Measurements from ENCODE around the gene MAPK10. TPM values are rescaled to one million over a fixed set of nuclear protein-coding genes. Genes with fewer than 3 reads are reported as not detected.

The MAPK10 gene
- total and polyA plus RNA-seq, 7 experiments from 2014 or later = 0.54 TPM; not detected in 6

GRCh38 chr4:86108834-86109233 is 251.0 kb downstream of the MAPK10 start:
- Histone ChIP-seq H3K9me3 (ENCODE audit: control insufficient read depth in 2 of 3, low read length in 3 of 3) (no peaks in the 10 kb centered on the region), H3K27me3 (ENCODE audit: control insufficient read depth in 2 of 2, insufficient read depth in 2 of 2, low read length in 2 of 2) (no peaks in the 10 kb centered on the region), H3K27ac (ENCODE audit: low read depth, low read length) (no peak overlapping the region), H3K4me3 (ENCODE audit: low read length) (no peak overlapping the region), H3K4me1 (ENCODE audit: control insufficient read depth in 2 of 2, insufficient read depth in 2 of 2, low read length in 2 of 2) (no peaks in the 10 kb centered on the region), H3K36me3 (ENCODE audit: control insufficient read depth in 2 of 3, insufficient read depth in 3 of 3, low read length in 3 of 3) (no peaks in the 10 kb centered on the region)
- Mint-ChIP-seq H3K4me1 (no peaks in the 10 kb centered on the region), H3K27ac (no peak overlapping the region), H3K9me3 (peaks cover 0 to 29% (median 10%) of the 10 kb centered on the region in 11 donors), H3K27me3 (no peaks in the 10 kb centered on the region), H3K4me3 (no peak overlapping the region), H3K36me3 (peaks cover 0 to 3% (median 0%) of the 10 kb centered on the region in 5 donors)
- DNase-seq = no peak
- intact Hi-C loops (cut with micrococcal nuclease) = no loop called here
- no peak for ATAC-seq
- CTCF ChIA-PET = no interaction called here
- POLR2A ChIA-PET = no interaction called here

- peaks cover 0 to 29% (median 8%) of the 10 kb centered on the region in 11 donors for H3K9me3 Mint-ChIP-seq
- no peak overlapping the region for H3K27ac Mint-ChIP-seq
- Histone ChIP-seq H3K9me3 (ENCODE audit: control insufficient read depth in 2 of 3, low read length in 3 of 3) (no peaks in the 10 kb centered on the region), H3K27ac (ENCODE audit: low read depth, low read length) (no peak overlapping the region), H3K4me3 (ENCODE audit: low read length) (no peak overlapping the region), H3K27me3 (ENCODE audit: control insufficient read depth in 2 of 2, insufficient read depth in 2 of 2, low read length in 2 of 2) (no peaks in the 10 kb centered on the region), H3K36me3 (ENCODE audit: control insufficient read depth in 2 of 3, insufficient read depth in 3 of 3, low read length in 3 of 3) (no peaks in the 10 kb centered on the region), H3K4me1 (ENCODE audit: control insufficient read depth in 2 of 2, insufficient read depth in 2 of 2, low read length in 2 of 2) (no peaks in the 10 kb centered on the region)
- intact Hi-C loops (cut with micrococcal nuclease) = no loop called here
- peaks cover 0 to 3% (median 0%) of the 10 kb centered on the region in 5 donors for H3K36me3 Mint-ChIP-seq
- ChIA-PET CTCF (no interaction called here), POLR2A (no interaction called here)
- DNase-seq (no peak), ATAC-seq (no peak)
- no peaks in the 10 kb centered on the region for H3K4me1 Mint-ChIP-seq
- no peaks in the 10 kb centered on the region for H3K27me3 Mint-ChIP-seq
- H3K4me3 Mint-ChIP-seq = no peak overlapping the region
These were observed 251.7 kb downstream of the MAPK10 start for GRCh38 chr4:86108137-86108536.

DNA sequence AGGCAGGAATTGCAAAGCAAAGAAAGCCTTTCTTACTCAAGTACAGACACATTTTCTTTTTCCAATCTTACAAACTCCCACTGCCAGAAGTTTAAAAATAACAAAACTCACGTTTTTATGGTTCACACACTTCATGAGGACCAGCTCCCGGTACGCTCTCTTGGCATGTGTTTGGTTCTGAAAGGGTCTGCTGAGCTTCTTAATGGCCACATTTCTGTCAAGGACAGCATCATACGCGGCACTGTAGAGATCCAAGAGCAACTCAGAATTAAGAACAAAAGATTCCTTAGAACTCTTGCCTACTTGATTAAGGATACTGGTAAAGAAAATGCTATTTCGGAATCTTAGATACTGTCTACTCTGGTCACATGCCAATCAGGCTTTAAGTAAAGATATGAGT is 252.7 kb downstream of the MAPK10 start:
- Mint-ChIP-seq H3K36me3 (peaks cover 0 to 1% (median 0%) of the 10 kb centered on the region in 5 donors), H3K9me3 (peaks cover 0 to 18% (median 4%) of the 10 kb centered on the region in 11 donors), H3K4me1 (no peaks in the 10 kb centered on the region), H3K4me3 (no peak overlapping the region), H3K27ac (no peak overlapping the region), H3K27me3 (no peaks in the 10 kb centered on the region)
- H3K9me3 ChIP-seq (ENCODE audit: control insufficient read depth in 2 of 3, low read length in 3 of 3) = no peaks in the 10 kb centered on the region
- H3K27me3 ChIP-seq (ENCODE audit: control insufficient read depth in 2 of 2, insufficient read depth in 2 of 2, low read length in 2 of 2) = no peaks in the 10 kb centered on the region
- no peaks in the 10 kb centered on the region for H3K4me1 ChIP-seq (ENCODE audit: control insufficient read depth in 2 of 2, insufficient read depth in 2 of 2, low read length in 2 of 2)
- H3K36me3 ChIP-seq (ENCODE audit: control insufficient read depth in 2 of 3, insufficient read depth in 3 of 3, low read length in 3 of 3) = no peaks in the 10 kb centered on the region
- no peak for ATAC-seq
- ChIA-PET POLR2A (no interaction called here), CTCF (no interaction called here)
- H3K27ac ChIP-seq (ENCODE audit: low read depth, low read length) = no peak overlapping the region
- intact Hi-C loops (cut with micrococcal nuclease) = no loop called here
- no peak overlapping the region for H3K4me3 ChIP-seq (ENCODE audit: low read length)
- DNase-seq = no peak

- H3K36me3 ChIP-seq (ENCODE audit: control insufficient read depth in 2 of 3, insufficient read depth in 3 of 3, low read length in 3 of 3) = no peaks in the 10 kb centered on the region
- no peaks in the 10 kb centered on the region for H3K27me3 Mint-ChIP-seq
- ATAC-seq (no peak), DNase-seq (no peak)
- intact Hi-C loops (cut with micrococcal nuclease) = no loop called here
- H3K27me3 ChIP-seq (ENCODE audit: control insufficient read depth in 2 of 2, insufficient read depth in 2 of 2, low read length in 2 of 2) = no peaks in the 10 kb centered on the region
- no peaks in the 10 kb centered on the region for H3K9me3 ChIP-seq (ENCODE audit: control insufficient read depth in 2 of 3, low read length in 3 of 3)
- ChIA-PET POLR2A (no interaction called here), CTCF (no interaction called here)
- no peaks in the 10 kb centered on the region for H3K36me3 Mint-ChIP-seq
- no peak overlapping the region for H3K4me3 ChIP-seq (ENCODE audit: low read length)
- H3K27ac ChIP-seq (ENCODE audit: low read depth, low read length) = no peak overlapping the region
- no peak overlapping the region for H3K4me3 Mint-ChIP-seq
- no peaks in the 10 kb centered on the region for H3K4me1 Mint-ChIP-seq
- H3K4me1 ChIP-seq (ENCODE audit: control insufficient read depth in 2 of 2, insufficient read depth in 2 of 2, low read length in 2 of 2) = no peaks in the 10 kb centered on the region
- H3K9me3 Mint-ChIP-seq = peaks cover 0 to 17% (median 3%) of the 10 kb centered on the region in 11 donors
- H3K27ac Mint-ChIP-seq = no peak overlapping the region
These were observed 253.4 kb downstream of the MAPK10 start for GRCh38 chr4:86106475-86106874.

- intact Hi-C loops (cut with micrococcal nuclease) = no loop called here
- Mint-ChIP-seq H3K4me1 (no peaks in the 10 kb centered on the region), H3K9me3 (peaks cover 0 to 4% (median 0%) of the 10 kb centered on the region in 11 donors), H3K36me3 (no peaks in the 10 kb centered on the region), H3K4me3 (no peak overlapping the region), H3K27ac (no peak overlapping the region), H3K27me3 (no peaks in the 10 kb centered on the region)
- no peak overlapping the region for H3K4me3 ChIP-seq (ENCODE audit: low read length)
- H3K27me3 ChIP-seq (ENCODE audit: control insufficient read depth in 2 of 2, insufficient read depth in 2 of 2, low read length in 2 of 2) = no peaks in the 10 kb centered on the region
- no peak for DNase-seq
- CTCF ChIA-PET = no interaction called here
- no peak overlapping the region for H3K27ac ChIP-seq (ENCODE audit: low read depth, low read length)
- no peaks in the 10 kb centered on the region for H3K4me1 ChIP-seq (ENCODE audit: control insufficient read depth in 2 of 2, insufficient read depth in 2 of 2, low read length in 2 of 2)
- H3K36me3 ChIP-seq (ENCODE audit: control insufficient read depth in 2 of 3, insufficient read depth in 3 of 3, low read length in 3 of 3) = no peaks in the 10 kb centered on the region
- ATAC-seq = no peak
- no peaks in the 10 kb centered on the region for H3K9me3 ChIP-seq (ENCODE audit: control insufficient read depth in 2 of 3, low read length in 3 of 3)
- POLR2A ChIA-PET = no interaction called here
These were observed 258.0 kb downstream of the MAPK10 start for GRCh38 chr4:86101841-86102240.

DNA sequence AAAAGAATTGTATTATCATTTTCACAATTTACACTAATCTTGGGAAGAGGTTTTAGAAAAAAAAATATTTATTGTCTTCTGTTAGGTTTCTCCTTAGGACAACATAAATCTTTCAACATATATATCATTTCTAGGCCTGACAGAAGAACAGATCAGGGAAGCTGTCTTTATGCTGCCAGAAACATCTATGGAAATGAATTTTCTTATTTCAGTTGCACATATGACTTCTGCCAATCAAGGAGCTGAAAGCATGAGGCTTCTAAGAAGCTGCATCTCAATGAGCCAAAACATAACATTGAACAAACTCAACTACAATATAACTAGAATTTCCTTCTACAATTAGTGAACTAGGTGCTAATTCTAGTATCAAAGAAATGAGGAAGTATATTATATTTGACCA is 258.4 kb downstream of the MAPK10 start:
- ATAC-seq = no peak
- H3K4me3 ChIP-seq (ENCODE audit: low read length) = no peak overlapping the region
- H3K9me3 ChIP-seq (ENCODE audit: control insufficient read depth in 2 of 3, low read length in 3 of 3) = no peaks in the 10 kb centered on the region
- H3K27ac ChIP-seq (ENCODE audit: low read depth, low read length) = no peak overlapping the region
- no peaks in the 10 kb centered on the region for H3K4me1 ChIP-seq (ENCODE audit: control insufficient read depth in 2 of 2, insufficient read depth in 2 of 2, low read length in 2 of 2)
- H3K36me3 Mint-ChIP-seq = no peaks in the 10 kb centered on the region
- H3K4me3 Mint-ChIP-seq = no peak overlapping the region
- H3K27ac Mint-ChIP-seq = no peak overlapping the region
- ChIA-PET POLR2A (no interaction called here), CTCF (no interaction called here)
- peaks cover 0 to 4% (median 0%) of the 10 kb centered on the region in 11 donors for H3K9me3 Mint-ChIP-seq
- intact Hi-C loops (cut with micrococcal nuclease) = no loop called here
- no peaks in the 10 kb centered on the region for H3K36me3 ChIP-seq (ENCODE audit: control insufficient read depth in 2 of 3, insufficient read depth in 3 of 3, low read length in 3 of 3)
- H3K4me1 Mint-ChIP-seq = no peaks in the 10 kb centered on the region
- H3K27me3 Mint-ChIP-seq = no peaks in the 10 kb centered on the region
- no peak for DNase-seq
- no peaks in the 10 kb centered on the region for H3K27me3 ChIP-seq (ENCODE audit: control insufficient read depth in 2 of 2, insufficient read depth in 2 of 2, low read length in 2 of 2)

GRCh38 chr4:86100539-86101215 is 259.2 kb downstream of the MAPK10 start:
- Mint-ChIP-seq H3K36me3 (no peaks in the 10 kb centered on the region), H3K27me3 (no peaks in the 10 kb centered on the region), H3K4me1 (no peaks in the 10 kb centered on the region), H3K9me3 (peaks cover 0 to 3% (median 0%) of the 10 kb centered on the region in 11 donors), H3K4me3 (no peak overlapping the region), H3K27ac (no peak overlapping the region)
- Histone ChIP-seq H3K27me3 (ENCODE audit: control insufficient read depth in 2 of 2, insufficient read depth in 2 of 2, low read length in 2 of 2) (no peaks in the 10 kb centered on the region), H3K4me3 (ENCODE audit: low read length) (no peak overlapping the region), H3K27ac (ENCODE audit: low read depth, low read length) (no peak overlapping the region), H3K9me3 (ENCODE audit: control insufficient read depth in 2 of 3, low read length in 3 of 3) (no peaks in the 10 kb centered on the region), H3K4me1 (ENCODE audit: control insufficient read depth in 2 of 2, insufficient read depth in 2 of 2, low read length in 2 of 2) (no peaks in the 10 kb centered on the region), H3K36me3 (ENCODE audit: control insufficient read depth in 2 of 3, insufficient read depth in 3 of 3, low read length in 3 of 3) (no peaks in the 10 kb centered on the region)
- ChIA-PET CTCF (no interaction called here), POLR2A (no interaction called here)
- ATAC-seq (no peak), DNase-seq (no peak)
- intact Hi-C loops (cut with micrococcal nuclease) = no loop called here
